SK-N-SH (cell line): ENCODE measurements around the gene SMCHD1. TPM values are rescaled to one million over a fixed set of nuclear protein-coding genes. Genes with fewer than 3 reads are reported as not detected.

Experiments
- CTCF ChIA-PET: fragments of 300-600, 350-600 bp; formaldehyde crosslinking; extraction: SDS; loops from one replicate; lab custom pipeline; 2021; lab: Yijun Ruan, JAX
- POLR2A ChIA-PET: fragments of 350-600 bp; sonication (Branson Sonifier 250); formaldehyde crosslinking; extraction: SDS; loops from one replicate; lab custom pipeline; 2020; ENCODE audit warnings: antibody characterized with exemption, inconsistent platforms; lab: Yijun Ruan, JAX
- DNase-seq: peaks from one replicate; pipeline ENCODE4 v3.0.0; 2012
- H2AFZ ChIP-seq: fragments of 200-600 bp; sonication (generic); 2 replicates; pipeline ENCODE4 v1.8.1; 2016; ENCODE audit warnings: antibody characterized with exemption, mild to moderate bottlenecking, low read depth
- H3F3A ChIP-seq: fragments of 200-600 bp; sonication (generic); replicated peaks from 2 replicates; pipeline ENCODE3; 2016; ENCODE audit warnings: antibody characterized with exemption, mild to moderate bottlenecking; ENCODE audit not compliant: insufficient read depth
- H3K27ac ChIP-seq, 2 experiments: fragments of 200-500 bp in 1 of 2; fragments of 200-600 bp in 1 of 2; sonication (Bioruptor generic) in 1 of 2; sonication (generic), shearing (Covaris generic) in 1 of 2; 2 replicates each; pipeline versions ENCODE4 v1.5.1 to v1.6.1; 2014 to 2016; ENCODE audit warnings: low read depth in 2 of 2, inconsistent platforms in 1 of 2, low read length in 1 of 2, mild to moderate bottlenecking in 1 of 2, mixed read lengths in 1 of 2
- H3K27me3 ChIP-seq: fragments of 200-600 bp; sonication (generic), shearing (Covaris generic); 2 replicates; pipeline ENCODE4 v1.6.1; 2016; ENCODE audit warnings: mixed run types; ENCODE audit not compliant: insufficient read depth
- H3K36me3 ChIP-seq, 2 experiments: fragments of 200-500 bp in 1 of 2; fragments of 200-600 bp in 1 of 2; sonication (Bioruptor generic) in 1 of 2; sonication (generic) in 1 of 2; replicated peaks in 1 of 2; 2 replicates each; pipeline versions ENCODE3 to v1.5.1; 2014 to 2016; ENCODE audit warnings: low read length in 1 of 2, mild to moderate bottlenecking in 1 of 2; ENCODE audit not compliant: insufficient read depth in 2 of 2, control insufficient read depth in 1 of 2
- H3K4me1 ChIP-seq, 2 experiments: fragments of 200-500 bp in 1 of 2; fragments of 200-600 bp in 1 of 2; sonication (Bioruptor generic) in 1 of 2; sonication (generic), shearing (Covaris generic) in 1 of 2; 2 replicates each; pipeline versions ENCODE4 v1.5.1 to v1.6.1; 2014 to 2016; ENCODE audit warnings: low read depth in 1 of 2, low read length in 1 of 2, mixed run types in 1 of 2; ENCODE audit not compliant: insufficient read depth in 2 of 2, control insufficient read depth in 1 of 2
- H3K4me2 ChIP-seq: fragments of 200-600 bp; sonication (generic), shearing (Covaris generic); 2 replicates; pipeline ENCODE4 v1.6.1; 2017; ENCODE audit warnings: mixed run types
- H3K4me3 ChIP-seq, 2 experiments: fragments of 200-500 bp in 1 of 2; fragments of 200-600 bp in 1 of 2; sonication (Bioruptor generic) in 1 of 2; sonication (generic), shearing (Covaris generic) in 1 of 2; 2 replicates each; pipeline versions ENCODE4 v1.5.1 to v1.8.1; 2014 to 2016; ENCODE audit warnings: low read depth in 2 of 2, inconsistent platforms in 1 of 2, low read length in 1 of 2, mild to moderate bottlenecking in 1 of 2, mixed read lengths in 1 of 2, moderate library complexity in 1 of 2
- H3K79me2 ChIP-seq: fragments of 200-600 bp; sonication (generic); 2 replicates; pipeline ENCODE4 v1.8.1; 2017; ENCODE audit warnings: mild to moderate bottlenecking; ENCODE audit not compliant: insufficient read depth
- H3K9ac ChIP-seq: fragments of 200-600 bp; sonication (generic); 2 replicates; pipeline ENCODE4 v1.6.1; 2017; ENCODE audit warnings: mixed run types
- H3K9me2 ChIP-seq: fragments of 200-600 bp; sonication (generic); 2 replicates; pipeline ENCODE4 v1.6.1; 2017; ENCODE audit warnings: mixed run types
- H3K9me3 ChIP-seq: fragments of 200-600 bp; sonication (generic); 2 replicates; pipeline ENCODE4 v1.6.1; 2017; ENCODE audit warnings: mixed run types, mild to moderate bottlenecking, moderate library complexity
- H4K20me1 ChIP-seq: fragments of 200-600 bp; sonication (generic); 2 replicates; pipeline ENCODE4 v1.6.1; 2017; ENCODE audit warnings: mild to moderate bottlenecking, mixed run types; ENCODE audit not compliant: insufficient read depth
- FOSL2 ChIP-seq: IDR thresholded peaks from 2 replicates; pipeline ENCODE4 v1.4.0; 2012; ENCODE audit warnings: low read depth, mild to moderate bottlenecking, moderate library complexity, borderline replicate concordance
- JUND ChIP-seq: IDR thresholded peaks from 2 replicates; pipeline ENCODE4 v1.4.0; 2012
- MXI1 ChIP-seq: IDR thresholded peaks from 2 replicates; pipeline ENCODE4 v1.6.1; 2012; ENCODE audit warnings: mild to moderate bottlenecking, low read depth, low read length, improper control_type of control experiment
- NRF1 ChIP-seq: IDR thresholded peaks from 2 replicates; pipeline ENCODE4 v1.6.1; 2012; ENCODE audit warnings: low read depth, mild to moderate bottlenecking, low read length
- RCOR1 ChIP-seq: fragments of 150-350 bp; IDR thresholded peaks from 2 replicates; pipeline ENCODE4 v1.6.1; 2017; ENCODE audit warnings: antibody characterized with exemption, low read length
- RXRA ChIP-seq: IDR thresholded peaks from 2 replicates; pipeline ENCODE4 v1.4.0; 2012; ENCODE audit warnings: low read depth, mild to moderate bottlenecking, borderline replicate concordance
- SMC3 ChIP-seq: IDR thresholded peaks from 2 replicates; pipeline ENCODE4 v1.6.1; 2012; ENCODE audit warnings: low read depth, low read length, improper control_type of control experiment
- TAF1 ChIP-seq: IDR thresholded peaks from 2 replicates; pipeline ENCODE4 v1.6.1; 2012; ENCODE audit warnings: low read depth, mild to moderate bottlenecking, low read length, moderate library complexity, borderline replicate concordance
- TCF12 ChIP-seq: IDR thresholded peaks from 2 replicates; pipeline ENCODE4 v1.4.0; 2012
- WGBS: methylation state at CpG from one replicate; pipeline ENCODE4 v1.1.6; 2017; ENCODE audit warnings: low lambda C conversion rate; 5-methylcytosine and 5-hydroxymethylcytosine counted together
- polyA plus RNA-seq, 3 experiments: library from polyadenylated mRNA; depleted of rRNA; stranded (reverse); fragments of >200 nt; gene quantifications; 2 replicates each; pipeline ENCODE4 v1.2.3, GENCODE V29; 2012
- TF ChIP-seq, protein P1 (sequence below): fragments of 150-350 bp; IDR thresholded peaks from 2 replicates; pipeline ENCODE4 v1.6.1; 2016; ENCODE audit warnings: mild to moderate bottlenecking, low read depth, low read length
- TF ChIP-seq, protein P2 (sequence below): IDR thresholded peaks from 2 replicates; pipeline ENCODE4 v1.4.0; 2012; ENCODE audit warnings: low read depth
- TF ChIP-seq, protein P3 (sequence below): IDR thresholded peaks from 2 replicates; pipeline ENCODE4 v1.4.0; 2012; ENCODE audit warnings: low read depth, borderline replicate concordance
- TF ChIP-seq, protein P4 (sequence below): IDR thresholded peaks from 2 replicates; pipeline ENCODE4 v1.6.1; 2012; ENCODE audit warnings: mild to moderate bottlenecking, low read depth, low read length, moderate library complexity
- TF ChIP-seq, protein P5 (sequence below): IDR thresholded peaks from 2 replicates; pipeline ENCODE4; 2012
- TF ChIP-seq, protein P6 (sequence below): fragments of 150-350 bp; IDR thresholded peaks from 2 replicates; pipeline ENCODE4 v1.6.1; 2017; ENCODE audit warnings: antibody characterized with exemption, low read length, low read depth, borderline replicate concordance

The SMCHD1 gene
- polyA plus RNA-seq, 1 of the 3 experiments (the other 2 are of a cell fraction), result 8.9 TPM

DNA sequence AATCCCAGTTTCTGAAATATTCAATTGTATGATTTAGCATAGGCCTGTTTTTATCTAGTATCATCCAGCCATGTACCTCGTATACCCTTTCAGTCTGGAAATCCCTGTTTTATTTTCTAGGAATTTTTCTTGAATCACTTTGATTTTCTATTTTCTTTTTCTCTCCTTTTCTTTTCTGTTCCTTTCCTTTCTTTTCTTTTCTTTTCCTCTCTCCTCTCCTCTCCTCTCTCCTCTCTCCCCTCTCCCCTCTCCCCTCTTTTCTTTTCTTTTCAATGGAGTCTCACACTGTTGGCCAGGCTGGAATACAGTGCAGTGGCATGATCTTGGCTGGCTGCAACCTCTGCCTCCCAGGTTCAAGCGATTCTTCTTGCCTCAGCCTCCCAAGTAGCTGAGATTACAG, 63.5 kb downstream of the SMCHD1 start:
- ChIA-PET POLR2A (no interaction called here), CTCF (no interaction called here)
- peaks cover 0 to 9% of the 10 kb centered on the region in 2 experiments; a peak in 2 of 4 replicates for H3K4me1 ChIP-seq
- no peaks in the 10 kb centered on the region for H3K9me2 ChIP-seq
- peaks cover 4% of the 10 kb centered on the region for H3F3A ChIP-seq
- no peak for DNase-seq
- H3K9me3 ChIP-seq, result no peaks in the 10 kb centered on the region
- no peak overlapping the region for H3K4me3 ChIP-seq
- no peak overlapping the region for H3K27ac ChIP-seq
- H2AFZ ChIP-seq, result no peak overlapping the region
- no peak overlapping the region for H3K9ac ChIP-seq
- peaks cover 44% of the 10 kb centered on the region for H3K79me2 ChIP-seq
- H3K27me3 ChIP-seq, result no peaks in the 10 kb centered on the region
- H4K20me1 ChIP-seq, result no peaks in the 10 kb centered on the region
- TF ChIP-seq JUND (no peak), NRF1 (no peak), RXRA (no peak), SMC3 (no peak), TAF1 (no peak), TCF12 (no peak), MXI1 (no peak)
- TF ChIP-seq, protein P1, sequence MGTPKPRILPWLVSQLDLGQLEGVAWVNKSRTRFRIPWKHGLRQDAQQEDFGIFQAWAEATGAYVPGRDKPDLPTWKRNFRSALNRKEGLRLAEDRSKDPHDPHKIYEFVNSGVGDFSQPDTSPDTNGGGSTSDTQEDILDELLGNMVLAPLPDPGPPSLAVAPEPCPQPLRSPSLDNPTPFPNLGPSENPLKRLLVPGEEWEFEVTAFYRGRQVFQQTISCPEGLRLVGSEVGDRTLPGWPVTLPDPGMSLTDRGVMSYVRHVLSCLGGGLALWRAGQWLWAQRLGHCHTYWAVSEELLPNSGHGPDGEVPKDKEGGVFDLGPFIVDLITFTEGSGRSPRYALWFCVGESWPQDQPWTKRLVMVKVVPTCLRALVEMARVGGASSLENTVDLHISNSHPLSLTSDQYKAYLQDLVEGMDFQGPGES, result no peak
- TF ChIP-seq, protein P2, sequence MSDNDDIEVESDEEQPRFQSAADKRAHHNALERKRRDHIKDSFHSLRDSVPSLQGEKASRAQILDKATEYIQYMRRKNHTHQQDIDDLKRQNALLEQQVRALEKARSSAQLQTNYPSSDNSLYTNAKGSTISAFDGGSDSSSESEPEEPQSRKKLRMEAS, result no peak
- TF ChIP-seq, protein P3, sequence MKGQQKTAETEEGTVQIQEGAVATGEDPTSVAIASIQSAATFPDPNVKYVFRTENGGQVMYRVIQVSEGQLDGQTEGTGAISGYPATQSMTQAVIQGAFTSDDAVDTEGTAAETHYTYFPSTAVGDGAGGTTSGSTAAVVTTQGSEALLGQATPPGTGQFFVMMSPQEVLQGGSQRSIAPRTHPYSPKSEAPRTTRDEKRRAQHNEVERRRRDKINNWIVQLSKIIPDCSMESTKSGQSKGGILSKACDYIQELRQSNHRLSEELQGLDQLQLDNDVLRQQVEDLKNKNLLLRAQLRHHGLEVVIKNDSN, result no peak
- TF ChIP-seq, all 33 proteins: peak for 0
- Histone ChIP-seq H3K4me2 (no peak overlapping the region), H3K36me3 (peaks cover 58 to 68% of the 10 kb centered on the region in 2 experiments)
- 93% methylated on average over 2 of the region's 2 CpGs for WGBS

DNA sequence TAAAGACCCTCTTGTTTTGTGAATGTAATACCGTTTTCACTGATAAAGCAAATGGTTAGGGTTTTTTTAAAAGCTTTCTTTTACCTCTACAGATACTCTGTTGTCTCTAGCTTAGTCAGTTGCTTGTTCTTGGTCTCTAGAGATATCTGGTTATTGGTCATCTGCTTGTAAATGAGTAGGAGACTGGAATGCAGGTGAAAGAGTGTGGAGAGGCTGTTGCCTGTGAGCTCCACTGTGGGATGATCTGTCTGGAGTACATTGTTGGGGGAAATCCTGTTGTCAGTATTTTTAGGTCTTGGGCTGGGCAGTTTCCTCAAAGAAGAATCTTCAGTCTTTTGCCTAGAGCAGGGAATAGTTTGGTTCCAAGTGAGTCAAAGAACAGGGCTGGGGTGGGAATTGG, 67.7 kb downstream of the SMCHD1 start:
- ChIA-PET POLR2A (no interaction called here), CTCF (no interaction called here)
- WGBS, result 94% methylated on average over 1 of the region's 1 CpG
- Histone ChIP-seq H3K9ac (no peak overlapping the region), H4K20me1 (no peaks in the 10 kb centered on the region), H3F3A (peaks cover 8% of the 10 kb centered on the region), H3K4me1 (peaks cover 0 to 6% of the 10 kb centered on the region in 2 experiments; a peak in 2 of 4 replicates), H3K9me3 (no peaks in the 10 kb centered on the region), H3K4me2 (no peak overlapping the region), H3K9me2 (no peaks in the 10 kb centered on the region), H3K4me3 (no peak overlapping the region), H3K27ac (no peak overlapping the region), H3K27me3 (no peaks in the 10 kb centered on the region), H3K79me2 (peaks cover 19% of the 10 kb centered on the region; the same call in 1 of the 2 replicates)
- DNase-seq, result no peak
- TF ChIP-seq FOSL2, result no peak
- TF ChIP-seq, protein P4, sequence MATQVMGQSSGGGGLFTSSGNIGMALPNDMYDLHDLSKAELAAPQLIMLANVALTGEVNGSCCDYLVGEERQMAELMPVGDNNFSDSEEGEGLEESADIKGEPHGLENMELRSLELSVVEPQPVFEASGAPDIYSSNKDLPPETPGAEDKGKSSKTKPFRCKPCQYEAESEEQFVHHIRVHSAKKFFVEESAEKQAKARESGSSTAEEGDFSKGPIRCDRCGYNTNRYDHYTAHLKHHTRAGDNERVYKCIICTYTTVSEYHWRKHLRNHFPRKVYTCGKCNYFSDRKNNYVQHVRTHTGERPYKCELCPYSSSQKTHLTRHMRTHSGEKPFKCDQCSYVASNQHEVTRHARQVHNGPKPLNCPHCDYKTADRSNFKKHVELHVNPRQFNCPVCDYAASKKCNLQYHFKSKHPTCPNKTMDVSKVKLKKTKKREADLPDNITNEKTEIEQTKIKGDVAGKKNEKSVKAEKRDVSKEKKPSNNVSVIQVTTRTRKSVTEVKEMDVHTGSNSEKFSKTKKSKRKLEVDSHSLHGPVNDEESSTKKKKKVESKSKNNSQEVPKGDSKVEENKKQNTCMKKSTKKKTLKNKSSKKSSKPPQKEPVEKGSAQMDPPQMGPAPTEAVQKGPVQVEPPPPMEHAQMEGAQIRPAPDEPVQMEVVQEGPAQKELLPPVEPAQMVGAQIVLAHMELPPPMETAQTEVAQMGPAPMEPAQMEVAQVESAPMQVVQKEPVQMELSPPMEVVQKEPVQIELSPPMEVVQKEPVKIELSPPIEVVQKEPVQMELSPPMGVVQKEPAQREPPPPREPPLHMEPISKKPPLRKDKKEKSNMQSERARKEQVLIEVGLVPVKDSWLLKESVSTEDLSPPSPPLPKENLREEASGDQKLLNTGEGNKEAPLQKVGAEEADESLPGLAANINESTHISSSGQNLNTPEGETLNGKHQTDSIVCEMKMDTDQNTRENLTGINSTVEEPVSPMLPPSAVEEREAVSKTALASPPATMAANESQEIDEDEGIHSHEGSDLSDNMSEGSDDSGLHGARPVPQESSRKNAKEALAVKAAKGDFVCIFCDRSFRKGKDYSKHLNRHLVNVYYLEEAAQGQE, result no peak
- no peak for TF ChIP-seq JUND
- TF ChIP-seq, protein P5, sequence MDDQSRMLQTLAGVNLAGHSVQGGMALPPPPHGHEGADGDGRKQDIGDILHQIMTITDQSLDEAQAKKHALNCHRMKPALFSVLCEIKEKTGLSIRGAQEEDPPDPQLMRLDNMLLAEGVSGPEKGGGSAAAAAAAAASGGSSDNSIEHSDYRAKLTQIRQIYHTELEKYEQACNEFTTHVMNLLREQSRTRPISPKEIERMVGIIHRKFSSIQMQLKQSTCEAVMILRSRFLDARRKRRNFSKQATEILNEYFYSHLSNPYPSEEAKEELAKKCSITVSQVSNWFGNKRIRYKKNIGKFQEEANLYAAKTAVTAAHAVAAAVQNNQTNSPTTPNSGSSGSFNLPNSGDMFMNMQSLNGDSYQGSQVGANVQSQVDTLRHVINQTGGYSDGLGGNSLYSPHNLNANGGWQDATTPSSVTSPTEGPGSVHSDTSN, result no peak
- no peak for TF ChIP-seq RXRA
- TF ChIP-seq RCOR1, result no peak
- TF ChIP-seq, protein P6, sequence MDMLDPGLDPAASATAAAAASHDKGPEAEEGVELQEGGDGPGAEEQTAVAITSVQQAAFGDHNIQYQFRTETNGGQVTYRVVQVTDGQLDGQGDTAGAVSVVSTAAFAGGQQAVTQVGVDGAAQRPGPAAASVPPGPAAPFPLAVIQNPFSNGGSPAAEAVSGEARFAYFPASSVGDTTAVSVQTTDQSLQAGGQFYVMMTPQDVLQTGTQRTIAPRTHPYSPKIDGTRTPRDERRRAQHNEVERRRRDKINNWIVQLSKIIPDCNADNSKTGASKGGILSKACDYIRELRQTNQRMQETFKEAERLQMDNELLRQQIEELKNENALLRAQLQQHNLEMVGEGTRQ, result no peak
- TF ChIP-seq, all 33 proteins: peak for 0
- Histone ChIP-seq H3K36me3 (peaks cover 77 to 80% of the 10 kb centered on the region in 2 experiments), H2AFZ (no peak overlapping the region)
